ENCODE data around the gene TPM3. TPM values are rescaled to one million over a fixed set of nuclear protein-coding genes. Genes with fewer than 3 reads are reported as not detected.

TPM3 gene
- total and polyA plus RNA-seq, 9 of the 15 experiments (the other 6 are each of a cell fraction or from before 2014, with no cell fraction given) = 202 to 604 (median 421) TPM

DNA sequence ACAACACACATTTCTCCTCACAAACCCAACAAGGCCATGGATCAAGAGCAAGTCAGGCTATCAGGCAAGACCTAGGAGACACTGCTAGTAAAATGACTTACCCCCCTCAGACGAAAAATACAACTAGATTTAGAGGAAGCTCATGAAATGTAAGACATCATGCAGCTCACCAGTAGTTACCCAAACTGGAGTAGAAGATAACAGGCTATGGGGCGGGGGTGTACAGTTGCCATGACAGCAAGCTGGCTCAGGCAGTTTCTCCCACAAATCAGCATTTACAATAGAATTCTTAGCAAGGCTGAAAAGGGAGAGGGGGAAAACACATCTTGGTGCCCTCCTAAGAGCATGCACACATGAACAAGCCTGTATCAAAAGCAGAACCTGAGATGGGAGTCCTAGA is 13.9 kb downstream of the TPM3 start (continued):
- TF ChIP-seq, protein P1, sequence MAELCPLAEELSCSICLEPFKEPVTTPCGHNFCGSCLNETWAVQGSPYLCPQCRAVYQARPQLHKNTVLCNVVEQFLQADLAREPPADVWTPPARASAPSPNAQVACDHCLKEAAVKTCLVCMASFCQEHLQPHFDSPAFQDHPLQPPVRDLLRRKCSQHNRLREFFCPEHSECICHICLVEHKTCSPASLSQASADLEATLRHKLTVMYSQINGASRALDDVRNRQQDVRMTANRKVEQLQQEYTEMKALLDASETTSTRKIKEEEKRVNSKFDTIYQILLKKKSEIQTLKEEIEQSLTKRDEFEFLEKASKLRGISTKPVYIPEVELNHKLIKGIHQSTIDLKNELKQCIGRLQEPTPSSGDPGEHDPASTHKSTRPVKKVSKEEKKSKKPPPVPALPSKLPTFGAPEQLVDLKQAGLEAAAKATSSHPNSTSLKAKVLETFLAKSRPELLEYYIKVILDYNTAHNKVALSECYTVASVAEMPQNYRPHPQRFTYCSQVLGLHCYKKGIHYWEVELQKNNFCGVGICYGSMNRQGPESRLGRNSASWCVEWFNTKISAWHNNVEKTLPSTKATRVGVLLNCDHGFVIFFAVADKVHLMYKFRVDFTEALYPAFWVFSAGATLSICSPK (IDR thresholded peaks at IDR 0.05; ENCODE audit: borderline replicate concordance) = no peak
- TF ChIP-seq TBP (optimal IDR thresholded peaks at IDR 0.05; ENCODE audit: low read depth, low read length) (no peak), EGR1 (conservative IDR thresholded peaks at IDR 0.05) (peak; percentile 94), SREBF1 (IDR thresholded peaks at IDR 0.05; ENCODE audit: borderline replicate concordance, low read depth, low read length) (no peak), BMI1 (IDR thresholded peaks at IDR 0.05; ENCODE audit: low read length) (peak; percentile 81), HCFC1 (IDR thresholded peaks at IDR 0.05; ENCODE audit: low read depth, low read length) (no peak), FOXA3 (CRISPR knock-in tag; conservative IDR thresholded peaks at IDR 0.05 in 1 of 2, IDR thresholded peaks at IDR 0.05 in 1 of 2) (no peak), NCOA2 (IDR thresholded peaks at IDR 0.05; ENCODE audit: partially characterized antibody in 2 of 2) (no peak), ARID1B (IDR thresholded peaks at IDR 0.05) (peak; percentile 50; the same call in 1 of the 2 replicates), TSC22D4 (tag; IDR thresholded peaks at IDR 0.05) (no peak), MCM3 (IDR thresholded peaks at IDR 0.05) (no peak), RCOR1 (IDR thresholded peaks at IDR 0.05; ENCODE audit: borderline replicate concordance in 1 of 2, low read depth in 2 of 2, low read length in 2 of 2) (peak in 1 of 2 experiments; percentile 80; a peak in 2 of 4 replicates), NR2C1 (IDR thresholded peaks at IDR 0.05) (no peak), NR2C1 (tag; IDR thresholded peaks at IDR 0.05) (no peak), SAP30 (IDR thresholded peaks at IDR 0.05; ENCODE audit: borderline replicate concordance, insufficient read depth, low read depth, low read length, poor library complexity, severe bottlenecking) (no peak), ZC3H4 (CRISPR knock-in tag; IDR thresholded peaks at IDR 0.05; ENCODE audit: borderline replicate concordance) (no peak), ZNF197 (CRISPR knock-in tag; IDR thresholded peaks at IDR 0.05; ENCODE audit: low read depth) (no peak)
- TF ChIP-seq, protein P2, sequence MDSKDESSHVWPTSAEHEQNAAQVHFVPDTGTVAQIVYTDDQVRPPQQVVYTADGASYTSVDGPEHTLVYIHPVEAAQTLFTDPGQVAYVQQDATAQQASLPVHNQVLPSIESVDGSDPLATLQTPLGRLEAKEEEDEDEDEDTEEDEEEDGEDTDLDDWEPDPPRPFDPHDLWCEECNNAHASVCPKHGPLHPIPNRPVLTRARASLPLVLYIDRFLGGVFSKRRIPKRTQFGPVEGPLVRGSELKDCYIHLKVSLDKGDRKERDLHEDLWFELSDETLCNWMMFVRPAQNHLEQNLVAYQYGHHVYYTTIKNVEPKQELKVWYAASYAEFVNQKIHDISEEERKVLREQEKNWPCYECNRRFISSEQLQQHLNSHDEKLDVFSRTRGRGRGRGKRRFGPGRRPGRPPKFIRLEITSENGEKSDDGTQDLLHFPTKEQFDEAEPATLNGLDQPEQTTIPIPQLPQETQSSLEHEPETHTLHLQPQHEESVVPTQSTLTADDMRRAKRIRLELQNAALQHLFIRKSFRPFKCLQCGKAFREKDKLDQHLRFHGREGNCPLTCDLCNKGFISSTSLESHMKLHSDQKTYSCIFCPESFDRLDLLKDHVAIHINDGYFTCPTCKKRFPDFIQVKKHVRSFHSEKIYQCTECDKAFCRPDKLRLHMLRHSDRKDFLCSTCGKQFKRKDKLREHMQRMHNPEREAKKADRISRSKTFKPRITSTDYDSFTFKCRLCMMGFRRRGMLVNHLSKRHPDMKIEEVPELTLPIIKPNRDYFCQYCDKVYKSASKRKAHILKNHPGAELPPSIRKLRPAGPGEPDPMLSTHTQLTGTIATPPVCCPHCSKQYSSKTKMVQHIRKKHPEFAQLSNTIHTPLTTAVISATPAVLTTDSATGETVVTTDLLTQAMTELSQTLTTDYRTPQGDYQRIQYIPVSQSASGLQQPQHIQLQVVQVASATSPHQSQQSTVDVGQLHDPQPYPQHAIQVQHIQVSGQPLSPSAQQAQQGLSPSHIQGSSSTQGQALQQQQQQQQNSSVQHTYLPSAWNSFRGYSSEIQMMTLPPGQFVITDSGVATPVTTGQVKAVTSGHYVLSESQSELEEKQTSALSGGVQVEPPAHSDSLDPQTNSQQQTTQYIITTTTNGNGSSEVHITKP (IDR thresholded peaks at IDR 0.05; ENCODE audit: partially characterized antibody) = peak; percentile 80
- TF ChIP-seq, protein P3, sequence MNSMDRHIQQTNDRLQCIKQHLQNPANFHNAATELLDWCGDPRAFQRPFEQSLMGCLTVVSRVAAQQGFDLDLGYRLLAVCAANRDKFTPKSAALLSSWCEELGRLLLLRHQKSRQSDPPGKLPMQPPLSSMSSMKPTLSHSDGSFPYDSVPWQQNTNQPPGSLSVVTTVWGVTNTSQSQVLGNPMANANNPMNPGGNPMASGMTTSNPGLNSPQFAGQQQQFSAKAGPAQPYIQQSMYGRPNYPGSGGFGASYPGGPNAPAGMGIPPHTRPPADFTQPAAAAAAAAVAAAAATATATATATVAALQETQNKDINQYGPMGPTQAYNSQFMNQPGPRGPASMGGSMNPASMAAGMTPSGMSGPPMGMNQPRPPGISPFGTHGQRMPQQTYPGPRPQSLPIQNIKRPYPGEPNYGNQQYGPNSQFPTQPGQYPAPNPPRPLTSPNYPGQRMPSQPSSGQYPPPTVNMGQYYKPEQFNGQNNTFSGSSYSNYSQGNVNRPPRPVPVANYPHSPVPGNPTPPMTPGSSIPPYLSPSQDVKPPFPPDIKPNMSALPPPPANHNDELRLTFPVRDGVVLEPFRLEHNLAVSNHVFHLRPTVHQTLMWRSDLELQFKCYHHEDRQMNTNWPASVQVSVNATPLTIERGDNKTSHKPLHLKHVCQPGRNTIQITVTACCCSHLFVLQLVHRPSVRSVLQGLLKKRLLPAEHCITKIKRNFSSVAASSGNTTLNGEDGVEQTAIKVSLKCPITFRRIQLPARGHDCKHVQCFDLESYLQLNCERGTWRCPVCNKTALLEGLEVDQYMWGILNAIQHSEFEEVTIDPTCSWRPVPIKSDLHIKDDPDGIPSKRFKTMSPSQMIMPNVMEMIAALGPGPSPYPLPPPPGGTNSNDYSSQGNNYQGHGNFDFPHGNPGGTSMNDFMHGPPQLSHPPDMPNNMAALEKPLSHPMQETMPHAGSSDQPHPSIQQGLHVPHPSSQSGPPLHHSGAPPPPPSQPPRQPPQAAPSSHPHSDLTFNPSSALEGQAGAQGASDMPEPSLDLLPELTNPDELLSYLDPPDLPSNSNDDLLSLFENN (IDR thresholded peaks at IDR 0.05; ENCODE audit: low read depth in 2 of 2, low read length in 2 of 2) = no peak

Measured in K562 (cell line).